Measurements from ENCODE around the gene UMAD1. TPM values are rescaled to one million over a fixed set of nuclear protein-coding genes. Genes with fewer than 3 reads are reported as not detected.
A peak's percentile ranks its signal among the peaks of the same experiment; 100 is the strongest.

UMAD1 gene
- total and polyA plus RNA-seq, 2 experiments from 2014 or later, result 8.4 to 12.4 TPM

DNA sequence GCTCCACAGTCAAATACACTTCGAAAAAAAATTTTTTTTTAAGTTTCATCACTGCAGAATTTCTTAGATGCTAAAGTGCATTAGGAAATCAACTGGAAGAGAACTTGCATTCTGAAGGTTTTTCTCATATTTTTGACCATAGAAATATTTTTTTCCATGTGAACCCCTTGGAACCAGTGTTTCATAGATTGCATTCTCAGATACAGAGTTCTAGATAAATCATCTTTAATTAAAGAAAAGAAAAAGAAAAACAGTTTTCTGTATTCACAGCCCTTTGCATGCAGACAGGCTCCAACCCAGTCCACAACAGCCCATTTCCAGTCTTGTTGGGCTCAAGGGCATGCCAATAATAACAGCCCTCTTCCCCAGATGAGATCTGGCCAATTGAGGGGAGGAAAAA is 153.4 kb downstream of the UMAD1 start (continued):
- TF ChIP-seq, protein P1, sequence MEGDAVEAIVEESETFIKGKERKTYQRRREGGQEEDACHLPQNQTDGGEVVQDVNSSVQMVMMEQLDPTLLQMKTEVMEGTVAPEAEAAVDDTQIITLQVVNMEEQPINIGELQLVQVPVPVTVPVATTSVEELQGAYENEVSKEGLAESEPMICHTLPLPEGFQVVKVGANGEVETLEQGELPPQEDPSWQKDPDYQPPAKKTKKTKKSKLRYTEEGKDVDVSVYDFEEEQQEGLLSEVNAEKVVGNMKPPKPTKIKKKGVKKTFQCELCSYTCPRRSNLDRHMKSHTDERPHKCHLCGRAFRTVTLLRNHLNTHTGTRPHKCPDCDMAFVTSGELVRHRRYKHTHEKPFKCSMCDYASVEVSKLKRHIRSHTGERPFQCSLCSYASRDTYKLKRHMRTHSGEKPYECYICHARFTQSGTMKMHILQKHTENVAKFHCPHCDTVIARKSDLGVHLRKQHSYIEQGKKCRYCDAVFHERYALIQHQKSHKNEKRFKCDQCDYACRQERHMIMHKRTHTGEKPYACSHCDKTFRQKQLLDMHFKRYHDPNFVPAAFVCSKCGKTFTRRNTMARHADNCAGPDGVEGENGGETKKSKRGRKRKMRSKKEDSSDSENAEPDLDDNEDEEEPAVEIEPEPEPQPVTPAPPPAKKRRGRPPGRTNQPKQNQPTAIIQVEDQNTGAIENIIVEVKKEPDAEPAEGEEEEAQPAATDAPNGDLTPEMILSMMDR (conservative IDR thresholded peaks at IDR 0.05; ENCODE audit: low read depth in 2 of 2), result no peak
- no peak for TF ChIP-seq EZH2phosphoT487 (IDR thresholded peaks at IDR 0.05; ENCODE audit: unreplicated experiment)

DNA sequence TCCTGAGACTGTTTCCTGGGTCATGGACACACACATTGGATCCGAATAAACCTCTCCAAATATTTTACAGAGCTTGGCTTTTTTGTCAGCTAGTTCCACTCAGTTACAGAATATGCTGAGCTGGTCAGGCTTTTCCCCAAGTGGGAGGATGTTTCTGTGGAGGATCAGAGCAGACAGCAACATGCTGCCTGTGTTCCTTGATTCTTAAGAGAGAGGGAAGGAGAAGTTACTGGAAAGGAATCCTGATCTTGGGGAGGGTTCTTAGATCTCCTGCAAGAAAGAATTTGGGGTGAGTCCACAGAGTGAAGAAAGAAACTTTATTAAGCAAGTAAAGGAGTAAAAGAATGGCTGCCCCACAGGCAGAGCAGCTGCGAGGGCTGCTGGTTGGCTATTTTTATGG is 154.7 kb downstream of the UMAD1 start:
- DNase-seq (ENCODE audit: low spot score), result no peak
- peaks cover 26% of the 10 kb centered on the region for H3K36me3 Mint-ChIP-seq (ENCODE audit: low read depth)
- no peak overlapping the region for H3K4me2 ChIP-seq
- no peak overlapping the region for H3K27ac ChIP-seq (ENCODE audit: low read depth)
- H3K36me3 ChIP-seq (ENCODE audit: insufficient read depth), result no peaks in the 10 kb centered on the region
- peaks cover 44% of the 10 kb centered on the region for H3K4me1 Mint-ChIP-seq
- H3K27me3 ChIP-seq (ENCODE audit: insufficient read depth), result no peaks in the 10 kb centered on the region
- no peak overlapping the region for H3K4me3 ChIP-seq
- TF ChIP-seq CREB1 (CRISPR knock-in tag; IDR thresholded peaks at IDR 0.05; ENCODE audit: low read depth) (no peak), POLR2AphosphoS5 (IDR thresholded peaks at IDR 0.05; ENCODE audit: low read depth) (no peak), STAT1 (IDR thresholded peaks at IDR 0.05; ENCODE audit: unreplicated experiment) (no peak), ZNF331 (CRISPR knock-in tag; IDR thresholded peaks at IDR 0.05; ENCODE audit: low read depth) (no peak), EZH2 (IDR thresholded peaks at IDR 0.05; ENCODE audit: low read depth, unreplicated experiment) (no peak), NANOG (IDR thresholded peaks at IDR 0.05; ENCODE audit: borderline replicate concordance) (no peak), JUNB (IDR thresholded peaks at IDR 0.05; ENCODE audit: unreplicated experiment) (no peak)
- TF ChIP-seq, protein P2, sequence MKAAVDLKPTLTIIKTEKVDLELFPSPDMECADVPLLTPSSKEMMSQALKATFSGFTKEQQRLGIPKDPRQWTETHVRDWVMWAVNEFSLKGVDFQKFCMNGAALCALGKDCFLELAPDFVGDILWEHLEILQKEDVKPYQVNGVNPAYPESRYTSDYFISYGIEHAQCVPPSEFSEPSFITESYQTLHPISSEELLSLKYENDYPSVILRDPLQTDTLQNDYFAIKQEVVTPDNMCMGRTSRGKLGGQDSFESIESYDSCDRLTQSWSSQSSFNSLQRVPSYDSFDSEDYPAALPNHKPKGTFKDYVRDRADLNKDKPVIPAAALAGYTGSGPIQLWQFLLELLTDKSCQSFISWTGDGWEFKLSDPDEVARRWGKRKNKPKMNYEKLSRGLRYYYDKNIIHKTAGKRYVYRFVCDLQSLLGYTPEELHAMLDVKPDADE (IDR thresholded peaks at IDR 0.05), result no peak
- TF ChIP-seq, protein P1 (conservative IDR thresholded peaks at IDR 0.05; ENCODE audit: low read depth in 2 of 2), result no peak
- no peak overlapping the region for H2AFZ ChIP-seq
- H3K9me2 ChIP-seq (ENCODE audit: insufficient read depth), result peaks cover 13% of the 10 kb centered on the region; the same call in 1 of the 2 replicates
- no peaks in the 10 kb centered on the region for H3K79me2 ChIP-seq (replicated peaks; ENCODE audit: insufficient read depth)
- no peaks in the 10 kb centered on the region; the same call in 1 of the 2 replicates for H3F3A ChIP-seq (replicated peaks; ENCODE audit: low read depth)
- H3K4me1 ChIP-seq (ENCODE audit: insufficient read depth), result peaks cover 40% of the 10 kb centered on the region
- ATAC-seq, result no peak
- peak overlapping the region; percentile 24 for H3K27ac Mint-ChIP-seq
- peaks cover 4% of the 10 kb centered on the region for H3K27me3 Mint-ChIP-seq (ENCODE audit: insufficient read depth, low read depth, poor library complexity)
- no peaks in the 10 kb centered on the region for H4K20me1 ChIP-seq (replicated peaks; ENCODE audit: insufficient read depth)
- H3K9me3 Mint-ChIP-seq, result peaks cover 14% of the 10 kb centered on the region; the same call in 1 of the 3 replicates
- no peak overlapping the region for H3K4me3 Mint-ChIP-seq
